Gastrocnemius medialis (tissue), 4 donors: Measurements from ENCODE around the gene DVL1. TPM values are rescaled to one million over a fixed set of nuclear protein-coding genes. Genes with fewer than 3 reads are reported as not detected.

ENCODE experiments used
- ATAC-seq, 2 donors: fragments of 150-250 bp; one replicate each; pipeline ENCODE4 v1.9.1; 2016
- DNase-seq, 2 donors: peaks; one replicate each; pipeline ENCODE4 v3.0.0-alpha.2; 2019
- H3K27ac ChIP-seq, 4 donors: fragments of 200-600 bp; sonication (generic); 1 replicate in 1 of 4; 2 replicates in 3 of 4; pipeline ENCODE4 v1.5.1; 2016 to 2018; ENCODE audit warnings: mild to moderate bottlenecking in 2 of 4, moderate library complexity in 1 of 4
- H3K27me3 ChIP-seq, 3 donors: fragments of 200-600 bp; sonication (generic) in 2 of 3; 1 replicate in 1 of 3; 2 replicates in 2 of 3; pipeline versions ENCODE4 v1.5.1 to v1.6.0; 2016 to 2019; ENCODE audit warnings: mild to moderate bottlenecking in 1 of 3, moderate library complexity in 1 of 3
- H3K36me3 ChIP-seq, 2 donors: fragments of 200-600 bp; sonication (generic) in 1 of 2; one replicate each; pipeline ENCODE4 v1.5.1; 2017 to 2018
- H3K4me1 ChIP-seq, 2 donors: fragments of 200-600 bp; sonication (generic) in 1 of 2; one replicate each; pipeline ENCODE4 v1.5.1; 2016 to 2017; ENCODE audit warnings: mild to moderate bottlenecking in 2 of 2
- H3K4me3 ChIP-seq, 4 donors: fragments of 200-600 bp; sonication (generic) in 3 of 4; 1 replicate in 1 of 4; 2 replicates in 3 of 4; pipeline ENCODE4 v1.5.1; 2016 to 2019; ENCODE audit warnings: mild to moderate bottlenecking in 2 of 4
- H3K9me3 ChIP-seq, 3 donors: fragments of 200-600 bp; sonication (generic) in 2 of 3; 1 replicate in 1 of 3; 2 replicates in 2 of 3; pipeline ENCODE4 v1.5.1; 2016 to 2019
- CTCF ChIP-seq, 5 experiments: fragments of 450-650 bp in 3 of 5; fragments of 200-600 bp in 2 of 5; sonication (generic) in 2 of 5; IDR thresholded peaks in 4 of 5; conservative IDR thresholded peaks in 1 of 5; 1 replicate in 4 of 5; 2 replicates in 1 of 5; pipeline ENCODE4 v1.5.1; 2016 to 2019; ENCODE audit warnings: antibody characterized with exemption in 5 of 5, mild to moderate bottlenecking in 3 of 5, moderate library complexity in 3 of 5
- POLR2A ChIP-seq, 2 donors: fragments of 450-650 bp; IDR thresholded peaks; one replicate each; pipeline ENCODE4 v1.6.1; 2017; ENCODE audit warnings: antibody characterized with exemption in 2 of 2, mild to moderate bottlenecking in 2 of 2, moderate library complexity in 2 of 2
- in situ Hi-C, 4 donors: fragments of 200-750 bp; cut with MboI; loops; one replicate each; pipeline versions ENCODE4 v1.15.0 to v1.8.0; 2017; ENCODE audit warnings: low sequenced_read_pairs in 4 of 4
- intact Hi-C: fragments of 100-400 bp; cut with DNase I; formaldehyde crosslinking; loops from one replicate; pipeline ENCODE4 v1.15.1; 2023; ENCODE audit warnings: low total_unique reads
- total RNA-seq, 4 donors: library from RNA; depleted of rRNA; stranded (reverse); fragments of >200 nt; gene quantifications; one replicate each; pipeline versions ENCODE4 v1.1.0 to v1.2.3, GENCODE V29; 2016

The DVL1 gene
- total RNA-seq, 4 donors from 2014 or later: 196 to 311 (median 258) TPM

- peak overlapping the region; percentile 65 to 80 (median 72) for H3K27ac ChIP-seq
- in situ Hi-C loops (no loop called here), intact Hi-C loops (no loop called here)
- H3K4me3 ChIP-seq: no peak overlapping the region
- H3K9me3 ChIP-seq: no peaks in the 10 kb centered on the region
- H3K36me3 ChIP-seq: no peaks in the 10 kb centered on the region
- peaks cover 29 to 46% (median 35%) of the 10 kb centered on the region in 3 donors for H3K27me3 ChIP-seq
- TF ChIP-seq POLR2A (IDR thresholded peaks at IDR 0.05): no peak
- DNase-seq: peak in 1 of 2 donors; percentile 78
- H3K4me1 ChIP-seq: peaks cover 9 to 36% of the 10 kb centered on the region in 2 donors
- peak; percentile 53 to 58 for ATAC-seq
Observed at GRCh38 chr1:1360506-1361169, 11.4 kb upstream of the DVL1 start.

GRCh38 chr1:1359664-1360468 is 10.6 kb upstream of the DVL1 start:
- H3K4me1 ChIP-seq: peaks cover 9 to 36% of the 10 kb centered on the region in 2 donors
- TF ChIP-seq POLR2A (IDR thresholded peaks at IDR 0.05) (no peak), CTCF (IDR thresholded peaks at IDR 0.05 in 4 of 5, conservative IDR thresholded peaks at IDR 0.05 in 1 of 5) (no peak)
- peak overlapping the region; percentile 65 to 80 (median 72) for H3K27ac ChIP-seq
- DNase-seq: peak in 1 of 2 donors; percentile 1
- in situ Hi-C loops: no loop called here
- no peaks in the 10 kb centered on the region for H3K36me3 ChIP-seq
- no peak overlapping the region for H3K4me3 ChIP-seq
- intact Hi-C loops: no loop called here
- H3K27me3 ChIP-seq: peaks cover 29 to 46% (median 35%) of the 10 kb centered on the region in 3 donors
- ATAC-seq: peak in 1 of 2 donors; percentile 14
- H3K9me3 ChIP-seq: no peaks in the 10 kb centered on the region

GRCh38 chr1:1359308-1359663 is 10.1 kb upstream of the DVL1 start:
- Histone ChIP-seq H3K4me3 (no peak overlapping the region), H3K4me1 (peaks cover 9 to 37% of the 10 kb centered on the region in 2 donors), H3K27me3 (peaks cover 29 to 46% (median 35%) of the 10 kb centered on the region in 3 donors), H3K27ac (peak overlapping the region; percentile 65 to 80 (median 72)), H3K36me3 (no peaks in the 10 kb centered on the region), H3K9me3 (no peaks in the 10 kb centered on the region)
- intact Hi-C loops: no loop called here
- in situ Hi-C loops: no loop called here
- TF ChIP-seq CTCF (IDR thresholded peaks at IDR 0.05 in 4 of 5, conservative IDR thresholded peaks at IDR 0.05 in 1 of 5) (no peak), POLR2A (IDR thresholded peaks at IDR 0.05) (no peak)
- ATAC-seq (no peak), DNase-seq (no peak)

- intact Hi-C loops: no loop called here
- DNase-seq (peak in 1 of 2 donors; percentile 70), ATAC-seq (peak; percentile 34 to 43)
- in situ Hi-C loops: no loop called here
- H3K27ac ChIP-seq: peak within 1 kb of the TSS; percentile 65 to 80 (median 72)
- peaks cover 9 to 43% of the 10 kb centered on the region in 2 donors for H3K4me1 ChIP-seq
- H3K9me3 ChIP-seq: no peaks in the 10 kb centered on the region
- peaks cover 29 to 46% (median 42%) of the 10 kb centered on the region in 3 donors for H3K27me3 ChIP-seq
- peak within 1 kb of the TSS; percentile 32 to 54 (median 50) for H3K4me3 ChIP-seq
- H3K36me3 ChIP-seq: no peaks in the 10 kb centered on the region
- TF ChIP-seq POLR2A (IDR thresholded peaks at IDR 0.05) (peak; percentile 12 to 37), CTCF (IDR thresholded peaks at IDR 0.05 in 4 of 5, conservative IDR thresholded peaks at IDR 0.05 in 1 of 5) (no peak)
Observed at GRCh38 chr1:1358433-1359271, 9.4 kb upstream of the DVL1 start, which contains the start of gene MXRA8. Gene MXRA8 (minus strand): TSS chr1:1358555. CDS start chr1:1358504, 51 bp downstream.
